Inferior parietal cortex (tissue), 1 donor: ENCODE measurements around the gene CLPTM1L.

Source experiments
- DNase-seq: peaks from one replicate; pipeline ENCODE4 v3.0.0-alpha.2; 2016; ENCODE audit errors: extremely low spot score

Gene CLPTM1L

DNA sequence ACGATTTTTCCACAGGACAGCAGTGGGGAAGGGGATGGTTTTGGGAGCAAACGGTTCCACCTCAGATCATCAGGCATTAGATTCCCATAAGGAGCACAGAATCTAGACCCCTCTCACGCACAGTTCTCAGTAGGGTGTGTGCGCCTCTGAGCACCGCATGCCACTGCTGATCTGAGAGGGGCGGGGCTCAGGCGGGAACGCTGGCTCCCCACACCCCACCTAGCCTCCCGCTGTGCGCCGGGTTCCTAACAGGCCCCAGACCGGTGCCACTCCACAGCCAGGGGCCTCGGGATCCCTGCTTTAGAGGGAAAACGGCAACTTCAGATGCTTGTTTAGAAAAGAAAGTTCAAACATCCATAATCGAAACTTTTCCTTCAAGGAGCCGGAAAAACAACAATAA lies 70.4 kb downstream of the CLPTM1L start:
- DNase-seq: no peak

DNA sequence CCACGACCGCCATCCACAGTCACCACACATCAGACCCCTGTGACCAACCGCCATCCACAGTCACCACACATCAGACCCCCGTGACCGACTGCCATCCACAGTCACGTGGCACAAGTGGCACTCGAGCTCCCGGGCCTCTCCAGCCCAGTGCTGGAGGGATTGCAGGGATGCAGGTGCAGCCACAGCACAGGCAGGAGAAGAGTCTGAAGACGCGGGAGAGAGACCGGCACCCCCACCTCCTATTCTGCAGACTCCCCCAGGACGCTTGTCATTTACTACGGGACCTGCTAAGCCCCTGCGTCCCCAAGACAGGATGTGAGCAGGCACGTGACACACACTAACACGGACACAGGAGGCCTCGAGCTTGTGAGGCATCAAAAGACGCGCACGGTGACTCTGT lies 71.2 kb downstream of the CLPTM1L start:
- no peak for DNase-seq

DNA sequence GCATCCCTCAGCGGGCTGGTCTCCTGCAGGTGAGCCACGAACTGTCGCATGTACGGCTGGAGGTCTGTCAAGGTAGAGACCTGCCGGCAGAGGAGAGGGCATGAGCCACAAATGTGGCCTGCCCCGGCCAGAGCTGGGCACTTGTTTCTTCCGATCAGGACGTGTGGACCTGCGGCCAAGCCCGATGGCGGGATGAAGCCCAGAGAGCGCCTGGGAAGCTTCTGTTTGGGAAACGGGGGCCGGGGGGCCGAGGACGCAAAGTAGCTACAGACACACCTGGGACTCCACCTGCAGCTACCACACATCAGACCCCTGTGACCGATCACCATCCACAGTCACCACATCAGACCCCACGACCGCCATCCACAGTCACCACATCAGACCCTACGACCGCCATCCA lies 72.7 kb downstream of the CLPTM1L start:
- no peak for DNase-seq

DNA sequence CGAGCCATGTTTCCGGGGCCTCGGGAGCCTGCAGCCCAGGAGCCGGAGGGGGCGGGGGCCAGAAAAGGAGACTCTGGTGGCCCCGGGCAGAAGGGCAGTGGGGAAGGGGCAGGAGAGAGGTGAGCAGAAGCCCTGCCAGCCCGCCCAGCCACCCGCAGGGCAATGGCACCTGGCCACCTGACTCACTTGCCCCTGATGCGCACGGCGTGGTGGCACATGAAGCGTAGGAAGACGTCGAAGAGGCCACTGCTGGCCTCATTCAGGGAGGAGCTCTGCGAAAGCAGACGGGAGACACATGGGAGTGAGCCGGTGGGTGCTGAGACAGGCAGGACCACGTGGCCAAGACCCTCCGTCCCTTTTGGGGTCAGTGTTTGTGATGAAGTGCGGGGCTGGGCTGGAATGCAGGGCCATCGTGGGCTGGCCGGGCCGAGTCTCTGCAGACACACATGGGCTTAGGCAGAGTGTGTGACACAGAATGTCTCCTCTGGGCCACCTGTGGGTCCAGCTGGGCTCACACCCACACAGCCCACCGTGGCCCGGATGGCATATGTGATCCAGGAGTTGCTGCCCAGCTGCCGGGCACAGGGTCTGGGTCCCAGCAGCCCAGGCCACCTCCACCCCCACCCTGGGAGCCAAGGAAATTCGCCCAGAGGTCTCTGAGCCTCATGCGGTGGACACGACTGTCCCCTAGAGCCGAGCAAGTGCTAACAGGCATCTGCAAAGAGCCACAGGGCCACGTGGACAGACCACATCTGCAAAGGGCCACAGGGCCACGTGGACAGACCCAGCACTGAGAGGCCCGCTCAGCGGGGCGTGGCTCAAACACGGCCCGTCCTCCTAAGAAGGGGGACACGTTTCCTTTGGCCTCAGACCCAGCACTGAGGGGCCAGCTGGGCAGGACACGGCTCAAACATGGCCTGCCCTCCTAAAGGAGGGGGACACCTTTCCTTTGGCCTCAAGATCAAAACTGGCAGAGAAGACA lies 73.7 kb downstream of the CLPTM1L start:
- DNase-seq: no peak

DNA sequence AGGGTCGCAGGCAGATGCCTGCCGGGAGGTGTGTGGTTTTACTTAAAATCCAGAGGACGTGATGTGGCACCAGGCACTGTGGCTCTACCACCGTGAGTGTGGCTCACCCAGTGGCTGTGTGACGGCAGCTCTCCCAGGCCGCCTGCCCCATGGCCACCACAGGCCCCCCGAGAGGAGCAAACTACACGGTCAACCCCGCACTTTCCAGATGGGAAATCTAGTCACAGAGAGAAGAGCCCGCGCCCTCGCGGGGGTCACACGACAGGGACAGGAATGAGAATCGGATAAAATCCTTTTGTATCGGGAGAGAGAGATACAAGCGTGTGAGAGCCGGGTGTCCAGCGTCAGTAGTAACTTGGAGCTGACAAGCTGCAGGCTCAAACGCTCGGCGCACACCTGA lies 74.5 kb downstream of the CLPTM1L start:
- DNase-seq: no peak

DNA sequence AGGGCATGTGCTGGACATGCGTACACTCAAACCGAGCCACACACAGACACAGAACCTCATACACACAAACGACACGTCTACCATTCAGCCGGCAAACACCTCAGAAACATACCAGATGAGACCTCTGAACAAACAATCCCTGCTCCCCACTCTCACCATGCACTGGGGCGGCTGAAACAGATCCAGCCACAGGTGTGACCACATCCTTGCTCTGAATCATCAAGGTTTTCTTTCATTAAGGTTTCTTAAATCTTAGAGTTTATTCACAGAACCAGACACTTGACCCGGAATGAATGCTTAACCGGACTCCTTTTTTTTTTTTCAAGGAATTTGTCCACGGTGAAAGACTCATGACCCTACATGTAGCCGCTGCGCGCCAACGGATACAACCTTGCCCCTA lies 76.2 kb downstream of the CLPTM1L start:
- DNase-seq: no peak

DNA sequence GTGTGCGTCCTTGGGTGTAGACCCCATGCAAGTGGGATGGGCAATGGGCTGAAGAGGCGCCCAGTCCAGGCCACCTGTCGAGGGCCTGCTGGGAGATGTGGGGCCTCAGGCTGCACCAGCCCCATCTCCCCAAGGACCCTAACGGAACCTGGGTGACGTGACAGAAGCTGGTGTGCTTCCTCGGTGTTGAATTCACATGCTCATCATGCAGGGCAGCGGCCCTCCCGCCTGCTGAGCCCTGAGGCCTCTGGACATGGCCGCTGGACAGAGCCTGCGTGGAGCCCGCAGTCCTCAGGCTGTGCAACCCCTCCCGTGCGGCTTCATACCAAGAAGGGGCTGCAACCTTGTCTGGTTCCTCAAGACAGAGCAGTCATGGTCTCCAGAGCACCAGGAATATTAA lies 76.8 kb downstream of the CLPTM1L start:
- DNase-seq: no peak
